Measurements from ENCODE around the gene OR1L8. TPM values are rescaled to one million over a fixed set of nuclear protein-coding genes. Genes with fewer than 3 reads are reported as not detected.

OR1L8 gene
- total and polyA plus RNA-seq, 8 donors: 0.55 TPM; not detected in 7

DNA sequence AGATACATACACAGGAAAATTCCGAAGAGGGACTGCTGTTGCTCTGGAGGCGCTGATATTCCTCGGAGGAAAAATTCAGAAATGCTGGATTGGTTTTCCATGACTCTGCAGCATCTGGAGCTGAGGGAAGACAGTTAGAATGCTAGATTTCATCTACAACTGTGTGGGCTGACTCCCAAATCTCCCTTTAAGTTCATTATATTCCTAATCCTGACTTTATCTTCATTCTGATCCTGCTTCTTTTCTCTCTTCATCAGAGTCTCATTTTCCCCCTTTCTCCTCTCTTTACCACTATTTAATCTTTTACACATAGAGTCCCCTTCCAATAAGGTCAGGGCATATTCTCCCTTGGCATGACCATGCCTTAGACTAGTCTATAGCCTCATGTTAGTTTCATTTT is 56.0 kb downstream of the OR1L8 start, which contains the start of gene OR1N1:
TSS of gene OR1N1 (minus strand) at position 101 of the 400 bp plus-strand sequence. CDS start at position 101, 0 bp downstream.
- no peaks in the 10 kb centered on the region for H3K4me1 ChIP-seq
- WGBS, 5 donors: 89 to 95% (median 91%) methylated on average over 3 of the region's 3 CpGs
- no peak within 1 kb of the TSS for H3K27ac ChIP-seq
- no peak within 1 kb of the TSS for H3K4me3 ChIP-seq
- no peaks in the 10 kb centered on the region for H3K9me3 ChIP-seq
- no peaks in the 10 kb centered on the region for H3K27me3 ChIP-seq
- intact Hi-C loops (cut with DNase I; ENCODE audit: low total_unique reads): no loop called here
- DNase-seq: no peak
- TF ChIP-seq, protein P1, sequence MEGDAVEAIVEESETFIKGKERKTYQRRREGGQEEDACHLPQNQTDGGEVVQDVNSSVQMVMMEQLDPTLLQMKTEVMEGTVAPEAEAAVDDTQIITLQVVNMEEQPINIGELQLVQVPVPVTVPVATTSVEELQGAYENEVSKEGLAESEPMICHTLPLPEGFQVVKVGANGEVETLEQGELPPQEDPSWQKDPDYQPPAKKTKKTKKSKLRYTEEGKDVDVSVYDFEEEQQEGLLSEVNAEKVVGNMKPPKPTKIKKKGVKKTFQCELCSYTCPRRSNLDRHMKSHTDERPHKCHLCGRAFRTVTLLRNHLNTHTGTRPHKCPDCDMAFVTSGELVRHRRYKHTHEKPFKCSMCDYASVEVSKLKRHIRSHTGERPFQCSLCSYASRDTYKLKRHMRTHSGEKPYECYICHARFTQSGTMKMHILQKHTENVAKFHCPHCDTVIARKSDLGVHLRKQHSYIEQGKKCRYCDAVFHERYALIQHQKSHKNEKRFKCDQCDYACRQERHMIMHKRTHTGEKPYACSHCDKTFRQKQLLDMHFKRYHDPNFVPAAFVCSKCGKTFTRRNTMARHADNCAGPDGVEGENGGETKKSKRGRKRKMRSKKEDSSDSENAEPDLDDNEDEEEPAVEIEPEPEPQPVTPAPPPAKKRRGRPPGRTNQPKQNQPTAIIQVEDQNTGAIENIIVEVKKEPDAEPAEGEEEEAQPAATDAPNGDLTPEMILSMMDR (IDR thresholded peaks at IDR 0.05): no peak
- TF ChIP-seq POLR2A (IDR thresholded peaks at IDR 0.05) (no peak), POLR2AphosphoS5 (IDR thresholded peaks at IDR 0.05) (no peak), EP300 (IDR thresholded peaks at IDR 0.05) (no peak)
- no peaks in the 10 kb centered on the region for H3K36me3 ChIP-seq

DNA sequence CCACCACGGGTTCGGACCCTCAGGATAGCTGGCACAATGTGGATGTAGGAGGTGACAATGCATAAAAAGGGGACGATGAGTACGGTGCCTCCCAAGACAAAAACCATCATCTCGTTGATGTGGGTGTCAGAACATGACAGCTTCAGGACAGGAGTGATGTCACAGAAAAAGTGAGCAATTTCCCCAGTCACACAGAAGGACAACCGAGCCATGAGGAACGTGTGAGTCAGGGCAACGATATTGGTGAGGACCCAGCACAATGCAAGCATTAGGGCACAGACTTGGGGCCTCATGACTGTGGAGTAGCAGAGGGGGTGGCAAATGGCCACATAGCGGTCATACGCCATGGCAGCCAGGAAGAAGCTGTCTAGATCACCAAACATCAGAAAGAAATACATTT is 56.6 kb downstream of the OR1L8 start:
- no peak for DNase-seq
- WGBS, 5 donors: 77 to 90% (median 87%) methylated on average over 10 of the region's 10 CpGs
- TF ChIP-seq EP300 (IDR thresholded peaks at IDR 0.05) (no peak), POLR2AphosphoS5 (IDR thresholded peaks at IDR 0.05) (no peak), POLR2A (IDR thresholded peaks at IDR 0.05) (no peak)
- TF ChIP-seq, protein P1 (IDR thresholded peaks at IDR 0.05): no peak
- H3K27me3 ChIP-seq: no peaks in the 10 kb centered on the region
- no peak overlapping the region for H3K27ac ChIP-seq
- intact Hi-C loops (cut with DNase I; ENCODE audit: low total_unique reads): no loop called here
- H3K4me3 ChIP-seq: no peak overlapping the region
- H3K36me3 ChIP-seq: no peaks in the 10 kb centered on the region
- no peaks in the 10 kb centered on the region for H3K4me1 ChIP-seq
- H3K9me3 ChIP-seq: no peaks in the 10 kb centered on the region

DNA sequence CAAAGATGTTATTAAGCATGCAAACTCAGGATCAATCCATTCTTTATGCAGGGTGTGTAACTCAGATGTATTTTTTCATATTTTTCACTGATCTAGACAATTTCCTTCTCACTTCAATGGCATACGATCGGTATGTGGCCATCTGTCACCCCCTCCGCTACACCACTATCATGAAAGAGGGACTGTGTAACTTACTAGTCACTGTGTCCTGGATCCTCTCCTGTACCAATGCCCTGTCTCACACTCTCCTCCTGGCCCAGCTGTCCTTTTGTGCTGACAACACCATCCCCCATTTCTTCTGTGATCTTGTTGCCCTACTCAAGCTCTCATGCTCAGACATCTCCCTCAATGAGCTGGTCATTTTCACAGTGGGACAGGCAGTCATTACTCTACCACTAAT is 63.8 kb downstream of the OR1L8 start:
- intact Hi-C loops (cut with DNase I; ENCODE audit: low total_unique reads): loop anchor here (10.0 kb wide), 1 partner anchor 55 kb away; no protein-coding TSS in a partner anchor
- no peak for DNase-seq
- 84 to 94% (median 86%) methylated on average over 3 of the region's 3 CpGs for WGBS, 5 donors

DNA sequence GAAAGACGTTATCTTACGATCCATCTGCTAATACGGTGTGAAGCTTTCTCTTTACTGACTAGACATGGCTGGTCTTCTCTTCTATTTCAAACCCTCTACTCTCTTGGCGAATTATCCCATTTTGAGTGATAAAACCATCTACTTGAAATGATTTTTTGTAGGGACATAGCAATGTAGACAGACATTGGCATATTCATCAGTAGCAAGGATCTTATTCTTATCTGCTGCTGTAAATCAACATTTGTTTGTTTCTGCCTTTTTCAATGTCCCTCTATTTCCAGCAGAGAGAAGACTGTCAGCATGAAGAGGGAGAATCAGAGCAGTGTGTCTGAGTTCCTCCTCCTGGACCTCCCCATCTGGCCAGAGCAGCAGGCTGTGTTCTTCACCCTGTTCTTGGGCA is 64.3 kb downstream of the OR1L8 start, which contains the start of gene OR1J4:
TSS of gene OR1J4 (plus strand) at position 301 of the 400 bp plus-strand sequence. CDS start at position 301, 0 bp downstream.
- no peak for TF ChIP-seq POLR2AphosphoS5 (IDR thresholded peaks at IDR 0.05)
- no peak for TF ChIP-seq EP300 (IDR thresholded peaks at IDR 0.05)
- TF ChIP-seq POLR2A (IDR thresholded peaks at IDR 0.05): no peak
- TF ChIP-seq, protein P1 (IDR thresholded peaks at IDR 0.05): no peak

More for the DNA sequence above, 63.8 kb downstream of the OR1L8 start:
- Histone ChIP-seq H3K27me3 (no peaks in the 10 kb centered on the region), H3K27ac (no peak overlapping the region), H3K36me3 (no peaks in the 10 kb centered on the region), H3K4me1 (no peaks in the 10 kb centered on the region), H3K4me3 (no peak overlapping the region), H3K9me3 (no peaks in the 10 kb centered on the region)
- no peak for TF ChIP-seq POLR2A (IDR thresholded peaks at IDR 0.05)
- TF ChIP-seq EP300 (IDR thresholded peaks at IDR 0.05): no peak
- TF ChIP-seq POLR2AphosphoS5 (IDR thresholded peaks at IDR 0.05): no peak
- TF ChIP-seq, protein P1 (IDR thresholded peaks at IDR 0.05): no peak

More for the DNA sequence above, 64.3 kb downstream of the OR1L8 start, which contains the start of gene OR1J4:
- Histone ChIP-seq H3K36me3 (no peaks in the 10 kb centered on the region), H3K4me3 (no peak within 1 kb of the TSS), H3K9me3 (no peaks in the 10 kb centered on the region), H3K4me1 (no peaks in the 10 kb centered on the region), H3K27me3 (no peaks in the 10 kb centered on the region), H3K27ac (no peak within 1 kb of the TSS)
- intact Hi-C loops (cut with DNase I; ENCODE audit: low total_unique reads): loop anchor here (10.0 kb wide), 1 partner anchor 56 kb away; no protein-coding TSS in a partner anchor
- 73 to 85% (median 79%) methylated on average over 4 of the region's 4 CpGs for WGBS, 5 donors
- DNase-seq: no peak

Measured in stomach (tissue), 9 donors.